ENCODE results near the gene SPINT2. TPM values are rescaled to one million over a fixed set of nuclear protein-coding genes. Genes with fewer than 3 reads are reported as not detected.

SPINT2 gene
- total and polyA plus RNA-seq, 11 donors = 3.5 to 27.7 (median 14.6) TPM

GRCh38 chr19:38276942-38277517 lies 12.7 kb downstream of the SPINT2 start:
- Histone ChIP-seq H3K36me3 (no peaks in the 10 kb centered on the region), H3K27me3 (no peaks in the 10 kb centered on the region), H3K27ac (peak overlapping the region; percentile 57 to 90 (median 78)), H3K9me3 (no peaks in the 10 kb centered on the region), H3K4me1 (peaks cover 4 to 68% (median 39%) of the 10 kb centered on the region in 12 donors), H3K4me3 (no peak overlapping the region)
- intact Hi-C loops (cut with DNase I) = loop anchor here in 4 of 10 donors (5.0 kb wide), 3 partner anchors 35 to 45 kb away; partner anchors contain the start of genes KCNK6 (in 2 of the 4) and YIF1B (in 2 of the 4)
- no peak for DNase-seq
- WGBS, 4 donors = 92 to 94% (median 93%) methylated on average over 7 of the region's 7 CpGs
- ATAC-seq = no peak
- TF ChIP-seq POLR2A (IDR thresholded peaks at IDR 0.05) (no peak), CTCF (IDR thresholded peaks at IDR 0.05) (no peak)

- no peaks in the 10 kb centered on the region for H3K27me3 ChIP-seq
- no peak for DNase-seq
- peak overlapping the region; percentile 57 to 90 (median 78) for H3K27ac ChIP-seq
- ATAC-seq = no peak
- intact Hi-C loops (cut with DNase I) = loop anchor here in 4 of 10 donors (5.0 kb wide), 3 partner anchors 35 to 45 kb away; partner anchors contain the start of genes KCNK6 (in 2 of the 4) and YIF1B (in 2 of the 4)
- peak overlapping the region in 1 of 12 donors; percentile 10 for H3K4me3 ChIP-seq
- WGBS, 4 donors = 23 to 35% (median 26%) methylated on average over 5 of the region's 5 CpGs
- no peaks in the 10 kb centered on the region for H3K36me3 ChIP-seq
- TF ChIP-seq POLR2A (IDR thresholded peaks at IDR 0.05) (no peak), CTCF (IDR thresholded peaks at IDR 0.05) (no peak)
- H3K4me1 ChIP-seq = peaks cover 4 to 73% (median 43%) of the 10 kb centered on the region in 12 donors
- H3K9me3 ChIP-seq = no peaks in the 10 kb centered on the region
Measured at GRCh38 chr19:38277549-38277948, 13.2 kb downstream of the SPINT2 start.

GRCh38 chr19:38277969-38278680 lies 13.8 kb downstream of the SPINT2 start:
- H3K4me3 ChIP-seq = no peak overlapping the region
- no peaks in the 10 kb centered on the region for H3K9me3 ChIP-seq
- TF ChIP-seq CTCF (IDR thresholded peaks at IDR 0.05) = no peak
- peak in 1 of 2 donors; percentile 21 for TF ChIP-seq POLR2A (IDR thresholded peaks at IDR 0.05)
- ATAC-seq (peak; percentile 80 to 93 (median 90)), DNase-seq (peak in 4 of 5 donors; percentile 79 to 86 (median 84))
- H3K36me3 ChIP-seq = no peaks in the 10 kb centered on the region
- WGBS, 4 donors = 31 to 33% (median 33%) methylated on average over 9 of the region's 9 CpGs
- intact Hi-C loops (cut with DNase I) = loop anchor here in 8 of 10 donors (1.0 to 5.0 kb wide), 7 partner anchors 25 to 44 kb away; partner anchors contain the start of genes YIF1B (in 3 of the 8) and KCNK6 (in 2 of the 8)
- H3K4me1 ChIP-seq = peaks cover 4 to 78% (median 47%) of the 10 kb centered on the region in 12 donors
- peak overlapping the region; percentile 57 to 90 (median 78) for H3K27ac ChIP-seq
- H3K27me3 ChIP-seq = no peaks in the 10 kb centered on the region

- TF ChIP-seq POLR2A (IDR thresholded peaks at IDR 0.05) (no peak), CTCF (IDR thresholded peaks at IDR 0.05) (no peak)
- intact Hi-C loops (cut with DNase I) = loop anchor here in 8 of 10 donors (1.0 to 5.0 kb wide), 7 partner anchors 24 to 44 kb away; partner anchors contain the start of genes YIF1B (in 3 of the 8) and KCNK6 (in 2 of the 8)
- Histone ChIP-seq H3K27ac (peak overlapping the region; percentile 57 to 90 (median 78)), H3K27me3 (no peaks in the 10 kb centered on the region), H3K9me3 (no peaks in the 10 kb centered on the region), H3K4me3 (no peak overlapping the region), H3K36me3 (no peaks in the 10 kb centered on the region), H3K4me1 (peaks cover 4 to 78% (median 47%) of the 10 kb centered on the region in 12 donors)
- 23 to 30% (median 25%) methylated on average over 2 of the region's 2 CpGs for WGBS, 4 donors
- ATAC-seq = no peak
- DNase-seq = no peak
Measured at GRCh38 chr19:38278751-38279150, 14.4 kb downstream of the SPINT2 start.
